GM23338 (cell line): Measurements from ENCODE around the gene MAST3. TPM values are rescaled to one million over a fixed set of nuclear protein-coding genes. Genes with fewer than 3 reads are reported as not detected.

Experiments used
- ATAC-seq: fragments of 200-7000 bp; cut with Tn5 transposase; 3 replicates; pipeline ENCODE4 v1.9.1; 2020
- DNase-seq: peaks from one replicate; pipeline ENCODE4 v3.0.0-alpha.2; 2015; ENCODE audit warnings: low spot score
- H2AFZ ChIP-seq: fragments of 200-600 bp; sonication (generic); 2 replicates; pipeline ENCODE4 v1.8.0; 2016; ENCODE audit warnings: antibody characterized with exemption, mild to moderate bottlenecking, moderate library complexity
- H3F3A ChIP-seq: fragments of 200-600 bp; sonication (generic); replicated peaks from 2 replicates; pipeline ENCODE4 v1.8.0; 2017; ENCODE audit warnings: antibody characterized with exemption, mixed run types, low read depth
- H3K27ac ChIP-seq: fragments of 200-600 bp; sonication (generic); 2 replicates; pipeline ENCODE4 v1.6.1; 2016; ENCODE audit warnings: low read depth
- H3K27me3 ChIP-seq: fragments of 200-600 bp; sonication (generic); 2 replicates; pipeline ENCODE4 v1.8.0; 2016; ENCODE audit warnings: mild to moderate bottlenecking, mixed run types, moderate library complexity; ENCODE audit not compliant: insufficient read depth
- H3K36me3 ChIP-seq: fragments of 200-600 bp; sonication (generic); 2 replicates; pipeline ENCODE4 v1.8.0; 2016; ENCODE audit warnings: mild to moderate bottlenecking; ENCODE audit not compliant: insufficient read depth
- H3K4me1 ChIP-seq: fragments of 200-600 bp; sonication (generic); 2 replicates; pipeline ENCODE4 v1.8.0; 2016; ENCODE audit warnings: mild to moderate bottlenecking, moderate library complexity; ENCODE audit not compliant: insufficient read depth
- H3K4me2 ChIP-seq: fragments of 200-600 bp; sonication (generic); 2 replicates; pipeline ENCODE4 v1.7.1; 2017; ENCODE audit warnings: mixed run types
- H3K4me3 ChIP-seq: fragments of 200-600 bp; sonication (generic); 2 replicates; pipeline ENCODE4 v1.6.1; 2016; ENCODE audit warnings: mixed run types
- H3K79me2 ChIP-seq: fragments of 200-600 bp; sonication (generic); replicated peaks from 2 replicates; pipeline ENCODE4 v1.8.0; 2017; ENCODE audit warnings: mild to moderate bottlenecking; ENCODE audit not compliant: insufficient read depth
- H3K9me2 ChIP-seq: fragments of 200-600 bp; sonication (generic); 2 replicates; pipeline ENCODE4 v1.8.0; 2017; ENCODE audit not compliant: insufficient read depth
- H4K20me1 ChIP-seq: fragments of 200-600 bp; sonication (generic); replicated peaks from 2 replicates; pipeline ENCODE4 v1.8.0; 2017; ENCODE audit warnings: mild to moderate bottlenecking; ENCODE audit not compliant: insufficient read depth
- H3K27ac Mint-ChIP-seq: 2 replicates; pipeline ENCODE4 v1.8.0; 2020; ENCODE audit warnings: inconsistent platforms, mild to moderate bottlenecking, moderate library complexity, mixed read lengths
- H3K27me3 Mint-ChIP-seq: 3 replicates; pipeline ENCODE4 v1.8.0; 2022; ENCODE audit warnings: low read depth, mild to moderate bottlenecking, moderate library complexity, mixed read lengths, inconsistent platforms; ENCODE audit not compliant: insufficient read depth, poor library complexity
- H3K36me3 Mint-ChIP-seq: 3 replicates; pipeline ENCODE4 v1.8.0; 2021; ENCODE audit warnings: low read depth, mild to moderate bottlenecking, inconsistent platforms, moderate library complexity, mixed read lengths
- H3K4me1 Mint-ChIP-seq: 3 replicates; pipeline ENCODE4 v1.8.0; 2020; ENCODE audit warnings: mild to moderate bottlenecking, inconsistent platforms, mixed read lengths
- H3K4me3 Mint-ChIP-seq: 3 replicates; pipeline ENCODE4 v1.8.0; 2021; ENCODE audit warnings: moderate library complexity, mild to moderate bottlenecking, inconsistent platforms, mixed read lengths
- H3K9me3 Mint-ChIP-seq: 3 replicates; pipeline ENCODE4 v1.8.0; 2020; ENCODE audit warnings: moderate library complexity, mild to moderate bottlenecking, inconsistent platforms, mixed read lengths
- CTCF ChIP-seq, 2 experiments: fragments of 200-600 bp in 1 of 2; sonication (generic) in 1 of 2; conservative IDR thresholded peaks; 2 replicates each; pipeline versions ENCODE4 v1.5.1 to v1.6.1; 2016 to 2017; ENCODE audit warnings: antibody characterized with exemption in 2 of 2, low read depth in 2 of 2, mild to moderate bottlenecking in 2 of 2, moderate library complexity in 1 of 2
- EZH2 ChIP-seq: fragments of 200-600 bp; sonication (generic); IDR thresholded peaks from one replicate; pipeline ENCODE4 v1.8.0; 2017; ENCODE audit warnings: antibody characterized with exemption, mild to moderate bottlenecking, low read depth; ENCODE audit not compliant: unreplicated experiment
- JUNB ChIP-seq: IDR thresholded peaks from one replicate; pipeline ENCODE4 v1.6.1; 2016; ENCODE audit warnings: antibody characterized with exemption; ENCODE audit not compliant: unreplicated experiment
- NANOG ChIP-seq: IDR thresholded peaks from 2 replicates; pipeline ENCODE4 v1.6.1; 2016; ENCODE audit warnings: antibody characterized with exemption, borderline replicate concordance
- STAT1 ChIP-seq: IDR thresholded peaks from one replicate; pipeline ENCODE4 v1.6.1; 2016; ENCODE audit warnings: antibody characterized with exemption; ENCODE audit not compliant: unreplicated experiment
- ZNF331 ChIP-seq: fragments of 250-450 bp; sonication (Bioruptor Pico); IDR thresholded peaks from 2 replicates; pipeline ENCODE4 v1.5.0; 2020; ENCODE audit warnings: low read depth, mild to moderate bottlenecking, moderate library complexity
- ZNF462 ChIP-seq: fragments of 250-450 bp; sonication (Bioruptor Pico); IDR thresholded peaks from 2 replicates; pipeline ENCODE4 v1.5.0; 2020; ENCODE audit warnings: mild to moderate bottlenecking, moderate library complexity
- polyA plus RNA-seq: library from polyadenylated mRNA; unstranded; fragments of >200 nt; fragmentation: Nextera tagmentation; extraction: Ambion mirVana; gene quantifications from 2 replicates; pipeline ENCODE4 v1.2.1, GENCODE V29; 2016
- total RNA-seq: library from RNA; depleted of rRNA; stranded (reverse); fragments of >200 nt; shearing (Covaris generic); gene quantifications from 2 replicates; pipeline ENCODE4 v1.2.3, GENCODE V29; 2014

Gene MAST3
- total and polyA plus RNA-seq, 2 experiments from 2014 or later: 5.6 to 8.8 TPM

- TF ChIP-seq ZNF462: no peak
- no peak for TF ChIP-seq STAT1
- TF ChIP-seq ZNF331: no peak
- no peak for TF ChIP-seq JUNB
- TF ChIP-seq NANOG: no peak
These were observed 21.6 kb downstream of the MAST3 start (continued) for GRCh38 chr19:18119013-18119716.

- Histone ChIP-seq H3K36me3 (no peaks in the 10 kb centered on the region), H3K4me2 (no peak overlapping the region), H3K27ac (no peak overlapping the region), H3K9me2 (no peaks in the 10 kb centered on the region), H2AFZ (no peak overlapping the region), H3K79me2 (peaks cover 13% of the 10 kb centered on the region), H3K27me3 (no peaks in the 10 kb centered on the region), H3K4me3 (no peak overlapping the region), H3K4me1 (peaks cover 14% of the 10 kb centered on the region; the same call in 1 of the 2 replicates), H3F3A (no peaks in the 10 kb centered on the region), H4K20me1 (peaks cover 7% of the 10 kb centered on the region)
- DNase-seq (peak; percentile 20), ATAC-seq (no peak)
- H3K4me1 Mint-ChIP-seq: peaks cover 20% of the 10 kb centered on the region
- H3K27me3 Mint-ChIP-seq: peaks cover 9% of the 10 kb centered on the region
- TF ChIP-seq EZH2: no peak
- no peak for TF ChIP-seq CTCF (conservative IDR thresholded peaks at IDR 0.05; ENCODE audit: low read depth in 2 of 2)
- TF ChIP-seq ZNF462: no peak
- no peak overlapping the region; the same call in 2 of the 3 replicates for H3K4me3 Mint-ChIP-seq
- H3K36me3 Mint-ChIP-seq: peaks cover 10% of the 10 kb centered on the region
- H3K9me3 Mint-ChIP-seq: no peaks in the 10 kb centered on the region
- no peak overlapping the region for H3K27ac Mint-ChIP-seq
These were observed 22.1 kb downstream of the MAST3 start for GRCh38 chr19:18119717-18120105.
